LHCN-M2 (cell line): ENCODE measurements around the gene TRUB1. TPM values are rescaled to one million over a fixed set of nuclear protein-coding genes. Genes with fewer than 3 reads are reported as not detected.
"Not testable (repeated sequence)": the region's sequence is repeated elsewhere in the genome, so short reads cannot be mapped to it uniquely, and the experiment has no call there.

ENCODE experiments used
- DNase-seq: peaks from one replicate; pipeline ENCODE4 v3.0.0-alpha.2; 2012; ENCODE audit warnings: low read depth
- polyA plus RNA-seq: library from polyadenylated mRNA; unstranded; fragments of >200 nt; gene quantifications from one replicate; pipeline ENCODE4 v1.2.1, GENCODE V29; 2012; ENCODE audit warnings: missing spikeins
- total RNA-seq: library from RNA; depleted of rRNA; stranded (reverse); fragments of >200 nt; gene quantifications from 2 replicates; pipeline ENCODE4 v1.2.3, GENCODE V29; 2014; rRNA removed

TRUB1 gene
- 34.9 and 36.6 TPM in 2 replicates for total RNA-seq
- 9.9 TPM for polyA plus RNA-seq

GRCh38 chr10:114937962-114938855 is at the start of gene TRUB1:
Gene TRUB1 (plus strand): TSS chr10:114938195. CDS start chr10:114938254, 59 bp downstream.
- peak; percentile 95 for DNase-seq

DNA sequence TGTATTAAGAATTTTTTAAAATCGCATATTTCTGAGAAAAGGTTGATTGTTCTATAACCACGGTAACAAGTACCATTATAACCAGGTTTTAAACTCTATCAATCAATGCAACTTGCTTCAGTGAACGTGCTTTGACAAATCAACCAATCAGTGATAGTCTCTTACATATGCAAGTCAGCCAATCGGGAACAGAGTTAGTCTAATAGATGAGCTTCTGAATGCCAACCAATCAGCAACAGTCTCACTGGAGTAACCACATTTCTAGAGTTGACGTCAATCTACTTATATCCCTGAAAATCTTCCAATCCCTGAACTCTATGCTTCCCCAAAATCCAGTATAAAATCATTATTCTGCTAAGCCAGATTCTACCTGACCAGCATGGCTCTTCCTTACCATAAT is 44.7 kb upstream of the TRUB1 start:
- no peak for DNase-seq

DNA sequence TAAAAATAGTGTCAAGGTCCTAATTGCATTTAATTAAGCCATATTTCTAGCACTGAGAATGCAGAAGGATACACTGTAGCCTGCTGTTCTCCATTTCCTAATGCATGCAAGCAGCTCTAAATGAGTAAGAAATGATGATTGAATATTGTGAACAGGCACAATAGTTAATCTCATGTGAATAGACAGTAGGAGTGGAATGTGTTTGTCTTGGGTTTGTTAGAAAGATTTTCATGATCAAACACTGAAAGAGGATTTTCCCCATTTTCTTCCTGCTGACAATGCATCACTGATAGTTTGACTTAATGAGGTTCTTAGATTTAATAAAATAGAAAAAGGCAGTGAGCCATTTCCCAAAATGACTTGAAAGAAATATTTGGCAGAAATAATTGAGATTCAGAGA is 43.1 kb upstream of the TRUB1 start:
- no peak for DNase-seq

DNA sequence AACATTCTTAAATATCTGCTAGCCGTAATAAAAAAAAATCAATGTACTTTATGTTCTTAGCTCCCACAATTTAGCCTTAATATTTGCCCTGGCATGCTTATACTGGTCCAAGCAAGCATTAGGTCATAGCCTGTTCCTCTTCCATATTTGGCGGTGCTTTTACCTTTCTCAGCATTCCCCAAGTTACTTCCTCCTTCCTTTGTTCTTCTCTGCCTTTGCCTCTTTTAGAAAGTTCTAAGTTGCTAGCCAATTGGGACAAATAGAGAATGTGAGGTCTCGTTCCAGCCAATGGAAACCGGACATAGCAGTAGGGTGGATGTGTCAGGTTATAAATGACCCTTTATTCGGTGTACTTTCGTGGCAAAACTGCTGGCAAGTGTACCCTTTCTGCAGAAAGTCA is 41.0 kb upstream of the TRUB1 start:
- not testable (repeated sequence) for DNase-seq

- no peak for DNase-seq
Measured at GRCh38 chr10:114897593-114897992, 40.4 kb upstream of the TRUB1 start.

DNA sequence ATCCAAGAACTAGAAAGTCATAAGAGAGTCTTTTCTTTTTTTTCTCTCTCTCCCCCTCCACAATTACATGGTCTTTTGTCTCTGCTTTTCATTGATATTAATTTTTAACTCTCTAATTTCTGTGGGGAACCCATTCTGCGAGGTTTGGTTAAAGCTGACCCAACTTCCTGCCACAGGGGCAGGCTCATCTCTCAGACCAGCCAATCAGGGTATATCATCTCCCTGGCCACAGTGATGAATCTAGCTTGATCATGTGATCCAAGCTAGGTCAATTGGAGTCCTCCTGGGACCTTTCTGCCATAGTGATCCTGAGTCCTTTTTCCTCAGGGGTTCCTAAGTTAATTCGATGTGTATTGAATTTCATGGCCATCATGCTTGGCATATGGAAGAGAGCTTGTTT is 38.0 kb upstream of the TRUB1 start:
- DNase-seq = no peak

- DNase-seq = no peak
Measured at GRCh38 chr10:114900658-114901057, 37.3 kb upstream of the TRUB1 start.

DNA sequence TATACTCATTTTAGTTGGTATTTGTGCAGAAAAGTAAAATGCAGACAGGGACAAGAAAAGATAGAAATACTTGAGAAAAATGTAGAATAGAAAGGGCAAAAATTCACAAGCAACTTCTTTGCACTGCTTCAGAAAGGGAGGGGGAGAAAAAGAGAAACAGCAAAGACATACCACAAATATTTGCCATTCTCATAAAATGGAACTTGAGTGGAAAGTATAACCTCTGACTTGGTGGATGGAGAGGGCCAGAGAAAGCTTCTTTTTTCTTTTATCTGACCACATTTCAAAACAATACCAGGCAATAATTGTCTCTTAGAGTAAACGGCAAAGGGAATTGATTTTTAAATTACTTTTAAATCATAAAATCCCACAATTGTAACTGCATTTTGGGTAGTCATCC is 35.8 kb upstream of the TRUB1 start:
- DNase-seq = no peak

DNA sequence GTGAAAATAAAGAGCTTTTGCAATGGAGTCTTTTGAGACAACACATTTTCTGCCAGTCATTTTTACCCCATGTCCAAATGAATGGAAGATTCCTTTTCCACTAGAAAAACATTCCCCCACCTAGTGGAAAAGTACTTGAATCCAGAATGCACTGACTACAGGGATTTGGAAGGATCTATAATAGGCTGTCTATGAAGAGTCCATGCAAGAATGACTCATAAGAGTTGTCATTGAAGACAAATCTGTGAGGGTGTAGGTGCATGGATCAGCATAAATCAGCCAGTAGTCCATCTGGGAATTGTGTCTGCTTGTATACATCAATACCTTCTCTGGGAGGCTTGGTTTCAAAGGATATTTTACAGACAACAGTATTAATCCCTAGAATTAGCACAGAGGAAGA is 32.5 kb upstream of the TRUB1 start:
- DNase-seq = peak; percentile 79

GRCh38 chr10:114906981-114907380 is 31.0 kb upstream of the TRUB1 start:
- DNase-seq = no peak

DNA sequence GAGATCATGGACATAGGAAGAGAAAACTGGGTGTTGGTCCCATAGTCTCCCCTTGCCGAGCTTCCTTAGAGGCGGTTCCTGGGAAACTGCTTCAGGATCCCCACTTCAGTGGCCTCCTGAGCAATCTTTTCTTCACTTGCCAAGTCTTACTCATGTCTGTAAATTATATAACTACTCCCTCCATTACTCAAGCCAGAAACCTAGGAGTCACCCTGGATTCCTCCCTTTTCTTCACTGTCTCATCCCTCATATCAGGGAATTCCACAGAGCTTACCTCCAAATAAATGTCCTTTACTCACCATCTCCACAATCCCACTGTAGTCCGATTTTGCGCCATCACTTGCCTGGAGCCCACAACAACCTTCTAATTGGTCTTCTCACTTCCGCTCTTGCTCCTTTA is 29.1 kb upstream of the TRUB1 start:
- no peak for DNase-seq

DNA sequence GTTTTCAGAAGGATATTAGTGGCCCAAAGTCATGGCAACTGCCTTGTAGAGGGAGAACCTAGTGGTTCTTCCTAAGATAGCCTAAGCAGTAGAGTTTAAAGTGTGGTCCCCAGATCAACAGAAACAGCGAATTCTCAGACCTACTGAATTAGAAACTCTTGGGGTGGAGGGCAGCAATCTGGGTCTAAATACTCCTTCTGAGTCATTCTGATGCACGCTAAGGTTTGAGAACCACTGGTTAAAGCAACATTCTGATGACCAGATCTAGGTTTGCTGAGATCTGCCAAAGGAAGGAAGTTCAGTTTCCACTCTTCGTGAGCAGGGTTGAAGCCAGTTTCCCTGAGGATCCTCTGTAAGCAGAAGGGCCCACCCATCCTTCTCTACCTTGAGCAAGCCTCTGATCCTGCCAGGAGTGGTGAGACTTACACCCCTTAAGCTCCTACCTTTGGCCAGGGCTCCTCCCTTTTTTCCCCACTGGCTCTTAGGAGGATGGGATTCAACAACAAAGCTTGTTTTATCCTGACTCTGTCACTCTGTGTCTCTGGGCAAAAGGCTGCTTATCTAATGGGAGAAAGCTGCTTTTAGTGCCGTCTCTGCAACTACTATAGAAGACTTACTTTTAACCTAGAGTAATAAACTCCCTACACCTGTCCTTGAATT is 26.8 kb upstream of the TRUB1 start:
- DNase-seq = no peak

- no peak for DNase-seq
Measured at GRCh38 chr10:114911801-114912469, 26.1 kb upstream of the TRUB1 start.

DNA sequence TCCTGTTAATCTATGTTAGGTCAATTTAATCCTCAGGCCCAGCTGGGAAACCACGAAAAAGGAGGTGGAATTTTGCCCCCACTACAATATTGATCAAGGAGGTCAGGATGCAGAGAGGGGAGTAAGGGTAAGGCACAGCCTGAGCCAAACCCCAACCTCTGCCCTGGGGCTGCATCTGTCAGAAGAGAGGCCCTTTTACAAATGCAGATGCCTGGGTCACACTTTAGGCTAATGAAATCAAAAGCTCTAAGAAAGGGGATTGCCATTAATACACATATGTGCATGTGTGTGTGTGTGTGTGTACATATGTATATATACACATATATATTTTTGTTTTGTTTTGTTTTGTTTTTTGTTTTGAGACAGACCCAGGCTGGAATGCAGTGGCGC is 25.5 kb upstream of the TRUB1 start:
- DNase-seq = no peak

GRCh38 chr10:114914560-114914959 is 23.4 kb upstream of the TRUB1 start:
- no peak for DNase-seq

DNA sequence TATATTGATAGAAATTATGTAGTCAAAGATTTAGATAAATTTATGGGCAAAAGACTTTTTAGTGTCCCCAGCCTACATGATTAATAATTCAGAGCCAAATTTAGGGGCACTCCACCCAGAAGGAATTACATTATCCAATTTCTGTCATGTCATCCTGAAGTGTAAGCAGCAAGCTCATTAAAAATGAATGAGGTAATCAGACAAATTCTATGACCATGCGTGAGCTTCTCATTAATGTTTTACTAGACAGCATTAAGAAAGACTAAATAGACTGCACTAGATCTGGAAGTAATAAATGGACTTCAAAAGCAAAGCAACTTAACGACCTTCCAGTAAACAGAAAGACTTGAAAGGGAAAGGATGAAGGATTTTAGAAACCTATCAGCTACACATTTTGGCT is 22.7 kb upstream of the TRUB1 start:
- DNase-seq = no peak

DNA sequence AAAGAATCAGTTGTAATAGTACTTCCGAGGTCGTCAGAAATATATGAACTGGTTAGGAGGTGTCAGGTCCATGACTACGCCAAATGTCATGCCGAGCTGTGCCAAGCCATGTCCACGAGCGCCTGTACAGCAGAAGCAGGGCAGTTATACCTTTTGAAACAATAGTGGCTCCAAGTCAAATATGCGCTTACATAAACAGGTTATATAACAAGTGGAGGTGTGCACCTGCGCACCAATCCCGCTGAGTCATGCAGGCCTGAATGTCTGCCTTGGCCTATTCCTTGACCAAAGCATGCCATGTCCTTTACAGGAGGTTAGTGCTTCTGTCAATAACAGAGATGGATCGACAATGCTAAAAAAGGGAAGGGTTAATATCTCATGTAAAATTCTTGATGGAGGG is 21.3 kb upstream of the TRUB1 start:
- DNase-seq = no peak

DNA sequence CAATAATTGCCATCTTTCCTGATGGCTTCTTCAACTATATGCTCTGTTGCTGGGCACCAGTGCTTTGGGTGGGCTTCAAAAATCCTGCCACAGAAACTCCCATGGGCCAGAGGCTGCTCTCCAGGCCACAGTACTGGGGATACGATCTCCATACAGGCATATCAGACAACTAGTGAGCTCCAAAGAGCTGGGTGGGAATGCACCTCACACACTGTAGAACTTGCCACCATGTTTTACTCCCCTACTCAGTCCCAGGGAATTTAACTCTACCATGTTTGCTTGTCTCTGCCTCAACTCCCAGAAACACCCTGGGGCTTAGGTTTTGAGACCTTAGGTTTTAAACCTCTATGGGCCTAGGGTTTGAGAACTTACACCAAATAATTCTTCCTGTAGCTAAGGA is 20.5 kb upstream of the TRUB1 start:
- no peak for DNase-seq

GRCh38 chr10:114917927-114918672 is 19.9 kb upstream of the TRUB1 start:
- peak; percentile 61 for DNase-seq

- DNase-seq = no peak
Measured at GRCh38 chr10:114920459-114920858, 17.5 kb upstream of the TRUB1 start.

DNA sequence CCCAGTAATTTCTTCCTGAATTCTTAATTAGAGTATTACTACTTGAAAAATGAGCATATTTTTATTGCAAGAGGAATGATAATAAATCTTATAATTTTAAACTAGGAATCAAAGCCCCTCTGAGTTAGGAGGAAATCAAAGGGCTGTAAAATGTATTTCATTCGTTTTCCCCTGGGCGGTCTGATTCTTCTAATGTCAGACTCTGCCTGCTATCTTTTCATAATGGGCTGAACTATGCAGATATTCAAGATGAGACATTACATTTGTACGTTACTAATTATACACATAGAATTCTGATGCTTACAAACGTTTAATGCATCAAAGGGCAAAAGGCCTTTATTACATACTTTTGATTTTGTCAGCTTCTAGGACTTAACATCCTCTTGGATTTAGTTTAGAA is 16.0 kb upstream of the TRUB1 start:
- no peak for DNase-seq

- no peak for DNase-seq
Measured at GRCh38 chr10:114923551-114923950, 14.4 kb upstream of the TRUB1 start.
